ENCODE results near the gene VPS54.
"Not testable (repeated sequence)": the region's sequence is repeated elsewhere in the genome, so short reads cannot be mapped to it uniquely, and the experiment has no call there.

Gene VPS54

DNA sequence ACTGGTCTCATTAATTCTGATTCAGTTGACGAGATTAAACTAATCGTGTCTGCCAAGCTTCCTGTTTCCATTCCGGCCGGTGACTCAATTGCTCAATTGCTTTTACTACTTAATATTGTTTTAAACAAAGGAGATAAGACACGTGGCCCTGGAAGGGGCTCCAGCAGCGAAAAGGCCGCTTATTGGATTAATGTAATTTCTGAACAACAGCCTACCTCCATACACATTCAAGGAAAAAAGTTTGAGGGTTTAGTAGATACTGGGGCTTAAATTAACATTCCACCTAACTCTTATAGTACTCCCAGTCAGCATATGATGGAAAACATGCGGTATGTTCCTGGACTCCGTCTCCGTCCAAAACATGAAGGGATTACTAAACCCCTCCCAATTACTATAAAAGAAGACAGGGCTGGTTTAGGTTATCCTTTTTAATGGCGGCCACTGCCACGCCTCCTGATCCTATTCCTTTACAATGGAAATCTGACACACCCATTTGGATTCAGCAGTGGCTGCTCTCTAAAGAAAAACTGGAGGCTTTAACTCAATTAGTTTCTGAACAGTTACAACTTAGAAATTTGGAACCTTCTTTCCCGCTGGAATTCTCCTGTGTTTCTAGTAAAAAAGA is 27.1 kb downstream of the VPS54 start:
- Mint-ChIP-seq H3K9me3 (peaks cover 91% of the 10 kb centered on the region), H3K27ac (no peak overlapping the region), H3K27me3 (ENCODE audit: low read depth, poor library complexity) (peaks cover 4% of the 10 kb centered on the region)

DNA sequence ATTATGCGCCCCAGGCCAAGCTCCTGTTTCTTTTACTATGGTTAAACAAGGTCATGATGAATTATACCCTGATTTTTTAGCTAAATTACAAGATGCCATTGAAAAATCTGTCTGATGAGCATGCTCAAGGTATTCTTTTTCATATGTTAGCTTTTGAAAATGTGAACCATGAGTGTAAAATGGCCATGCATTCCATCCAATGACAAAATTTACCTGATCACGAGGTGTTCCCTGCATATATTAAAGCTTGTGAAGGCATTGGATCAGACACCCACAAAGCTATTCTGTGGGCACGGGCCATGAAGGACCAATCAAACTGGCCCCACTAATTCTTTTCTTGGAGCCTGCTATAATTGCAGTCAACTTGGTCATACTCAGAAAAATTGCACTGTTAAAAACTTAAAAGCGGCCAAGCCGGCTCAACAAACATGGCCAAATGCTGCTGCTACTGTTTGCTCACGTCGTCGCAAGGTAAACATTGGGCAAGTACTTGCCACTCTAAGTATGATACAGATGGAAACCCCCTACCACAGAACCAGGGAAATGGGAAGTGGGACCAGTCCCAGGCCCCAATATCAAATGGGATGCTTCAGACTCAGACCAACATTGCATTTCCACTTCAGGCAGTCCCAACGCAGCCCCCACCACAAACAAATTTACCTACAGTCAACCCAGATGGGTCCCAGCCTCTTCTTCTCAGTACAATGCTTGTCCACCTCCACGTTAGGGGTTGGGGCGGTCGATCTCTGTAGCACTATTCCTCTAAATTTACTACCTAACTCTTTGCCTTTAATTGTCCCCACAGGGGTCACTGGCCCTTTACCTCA is 27.8 kb downstream of the VPS54 start:
- not testable (repeated sequence) for H3K27ac Mint-ChIP-seq; H3K27me3 Mint-ChIP-seq (ENCODE audit: low read depth, poor library complexity); H3K4me3 Mint-ChIP-seq; H3K4me1 Mint-ChIP-seq; DNase-seq
- peaks cover 92% of the 10 kb centered on the region for H3K36me3 Mint-ChIP-seq (ENCODE audit: low read depth)
- H3K9me3 Mint-ChIP-seq: peaks cover 83% of the 10 kb centered on the region

More for the DNA sequence above, 27.1 kb downstream of the VPS54 start:
- Mint-ChIP-seq H3K4me3 (no peak overlapping the region), H3K36me3 (ENCODE audit: low read depth) (peaks cover 96% of the 10 kb centered on the region), H3K4me1 (no peaks in the 10 kb centered on the region)
- TF ChIP-seq, protein P1, sequence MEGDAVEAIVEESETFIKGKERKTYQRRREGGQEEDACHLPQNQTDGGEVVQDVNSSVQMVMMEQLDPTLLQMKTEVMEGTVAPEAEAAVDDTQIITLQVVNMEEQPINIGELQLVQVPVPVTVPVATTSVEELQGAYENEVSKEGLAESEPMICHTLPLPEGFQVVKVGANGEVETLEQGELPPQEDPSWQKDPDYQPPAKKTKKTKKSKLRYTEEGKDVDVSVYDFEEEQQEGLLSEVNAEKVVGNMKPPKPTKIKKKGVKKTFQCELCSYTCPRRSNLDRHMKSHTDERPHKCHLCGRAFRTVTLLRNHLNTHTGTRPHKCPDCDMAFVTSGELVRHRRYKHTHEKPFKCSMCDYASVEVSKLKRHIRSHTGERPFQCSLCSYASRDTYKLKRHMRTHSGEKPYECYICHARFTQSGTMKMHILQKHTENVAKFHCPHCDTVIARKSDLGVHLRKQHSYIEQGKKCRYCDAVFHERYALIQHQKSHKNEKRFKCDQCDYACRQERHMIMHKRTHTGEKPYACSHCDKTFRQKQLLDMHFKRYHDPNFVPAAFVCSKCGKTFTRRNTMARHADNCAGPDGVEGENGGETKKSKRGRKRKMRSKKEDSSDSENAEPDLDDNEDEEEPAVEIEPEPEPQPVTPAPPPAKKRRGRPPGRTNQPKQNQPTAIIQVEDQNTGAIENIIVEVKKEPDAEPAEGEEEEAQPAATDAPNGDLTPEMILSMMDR (IDR thresholded peaks at IDR 0.05): no peak
- DNase-seq: no peak

DNA sequence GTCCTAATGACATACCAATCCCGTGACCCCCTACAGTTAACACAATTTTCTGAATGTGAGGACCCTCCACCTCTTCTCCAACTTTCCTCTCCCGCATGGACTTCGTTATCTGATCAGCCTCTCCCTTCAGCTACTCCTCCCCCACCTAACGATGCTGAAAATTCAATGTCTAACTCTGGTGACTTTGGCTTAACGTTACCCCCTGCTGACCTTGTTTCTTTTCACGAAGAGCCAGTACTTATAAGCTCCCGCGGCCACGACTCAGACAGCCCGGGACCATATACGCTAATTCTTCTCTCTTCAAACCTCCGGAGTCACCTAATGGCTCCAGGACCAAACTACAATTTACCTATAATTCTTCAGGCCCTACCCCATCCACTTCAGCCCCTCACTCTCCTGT is 29.2 kb downstream of the VPS54 start:
- TF ChIP-seq, protein P1 (IDR thresholded peaks at IDR 0.05): no peak
- H3K4me1 Mint-ChIP-seq: no peaks in the 10 kb centered on the region
- H3K9me3 Mint-ChIP-seq: peaks cover 71% of the 10 kb centered on the region
- H3K36me3 Mint-ChIP-seq (ENCODE audit: low read depth): peaks cover 78% of the 10 kb centered on the region
- H3K27me3 Mint-ChIP-seq (ENCODE audit: low read depth, poor library complexity): peaks cover 4% of the 10 kb centered on the region
- no peak overlapping the region for H3K4me3 Mint-ChIP-seq
- no peak for DNase-seq
- no peak overlapping the region for H3K27ac Mint-ChIP-seq

DNA sequence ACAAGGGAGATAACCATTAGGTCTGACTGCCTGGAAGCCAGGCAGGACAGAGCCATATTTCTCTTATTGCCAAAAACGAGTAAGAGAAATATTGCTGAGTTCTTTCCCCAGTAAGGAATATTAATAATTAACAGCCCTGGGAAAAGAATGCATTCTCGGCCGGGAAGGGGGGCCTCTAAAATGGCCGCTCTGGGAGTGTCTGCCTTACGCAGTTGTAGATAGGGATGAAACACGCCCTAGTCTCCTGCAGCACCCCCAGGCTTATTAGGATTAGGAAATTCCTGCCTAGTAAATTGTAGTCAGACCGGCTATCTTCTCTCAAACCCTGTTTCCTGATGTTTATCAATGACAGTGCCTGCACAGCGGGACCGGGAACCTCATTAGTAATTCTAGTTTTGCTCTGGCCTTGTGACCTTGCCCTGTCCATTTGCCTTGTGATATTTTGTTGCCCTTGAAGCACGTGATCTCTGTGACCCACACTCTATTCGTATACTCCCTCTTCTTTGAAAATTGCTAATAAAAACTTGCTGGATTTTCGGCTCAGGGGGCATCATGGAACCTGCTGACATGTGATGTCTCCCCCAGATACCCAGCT is 30.3 kb downstream of the VPS54 start:
- not testable (repeated sequence) for H3K4me1 Mint-ChIP-seq; H3K4me3 Mint-ChIP-seq; H3K27me3 Mint-ChIP-seq (ENCODE audit: low read depth, poor library complexity); DNase-seq
- H3K27ac Mint-ChIP-seq: peak overlapping the region; percentile 46
- H3K9me3 Mint-ChIP-seq: peaks cover 61% of the 10 kb centered on the region
- peaks cover 75% of the 10 kb centered on the region for H3K36me3 Mint-ChIP-seq (ENCODE audit: low read depth)

DNA sequence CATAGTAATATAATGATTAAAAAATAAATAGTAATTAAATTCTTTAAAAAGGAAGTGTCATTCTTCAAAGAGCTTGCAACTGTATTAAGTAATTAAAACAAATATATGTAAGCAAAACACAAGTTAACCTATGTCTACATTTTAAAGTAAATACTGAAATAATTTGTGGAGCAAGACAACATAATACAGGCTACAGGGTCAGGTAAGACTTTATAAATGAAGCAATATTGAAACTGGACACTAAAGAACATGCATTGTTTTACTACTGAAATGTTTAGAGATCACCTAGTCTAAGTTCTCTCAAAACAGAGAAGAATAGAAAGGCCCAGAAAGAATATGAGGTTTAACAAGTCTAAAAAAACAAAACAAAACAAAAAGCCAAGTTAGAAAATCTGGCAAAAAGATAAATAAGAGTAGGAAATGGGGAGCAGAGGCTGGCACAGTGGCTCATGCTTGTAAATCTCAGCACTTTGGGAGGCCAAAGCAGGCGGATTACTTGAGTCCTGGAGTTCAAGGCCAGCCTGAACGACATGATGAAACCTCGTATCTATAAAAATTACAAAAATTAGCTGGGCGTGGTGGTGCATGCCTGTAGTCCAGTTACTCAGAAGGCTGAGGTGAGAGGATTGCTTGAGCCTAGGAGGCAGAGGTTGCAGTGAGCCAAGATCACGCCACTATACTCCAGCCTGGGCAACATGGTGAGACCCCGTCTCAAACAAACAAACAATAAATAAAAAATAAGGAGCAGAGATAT is 34.4 kb downstream of the VPS54 start:
- Mint-ChIP-seq H3K27me3 (ENCODE audit: low read depth, poor library complexity) (no peaks in the 10 kb centered on the region), H3K4me3 (no peak overlapping the region), H3K4me1 (no peaks in the 10 kb centered on the region), H3K27ac (no peak overlapping the region), H3K36me3 (ENCODE audit: low read depth) (peaks cover 70% of the 10 kb centered on the region), H3K9me3 (peaks cover 22% of the 10 kb centered on the region)
- no peak for DNase-seq
- TF ChIP-seq, protein P1 (IDR thresholded peaks at IDR 0.05): no peak

DNA sequence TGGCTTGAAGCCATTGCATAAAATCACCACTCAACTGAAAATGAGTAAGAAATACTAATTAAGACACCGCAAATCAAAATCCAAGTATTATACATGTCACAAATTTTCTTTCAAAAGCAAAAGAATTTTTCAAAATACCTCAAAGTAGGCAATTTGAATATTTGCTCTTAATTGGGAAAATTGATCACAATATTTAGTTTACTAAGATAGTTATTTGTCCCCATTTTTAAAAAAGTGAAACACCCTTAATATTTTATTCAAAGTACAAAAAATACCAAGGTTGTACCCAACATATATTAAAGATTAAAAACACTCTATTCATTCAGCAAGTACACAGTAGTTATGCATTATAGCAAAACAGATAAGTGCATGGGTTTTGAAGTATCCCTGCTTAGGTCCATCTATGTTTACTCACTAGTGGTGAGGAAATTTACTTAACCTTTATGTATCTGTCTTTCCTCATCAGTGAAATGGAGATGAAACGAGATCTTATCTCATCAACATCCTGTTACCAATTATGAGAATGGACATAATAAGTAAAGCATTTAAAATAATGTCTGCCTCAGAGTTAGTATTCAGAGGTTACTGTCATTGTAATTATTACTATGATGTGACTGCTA is 35.1 kb downstream of the VPS54 start:
- no peak overlapping the region for H3K4me3 Mint-ChIP-seq
- no peak overlapping the region for H3K27ac Mint-ChIP-seq
- no peaks in the 10 kb centered on the region for H3K4me1 Mint-ChIP-seq
- H3K27me3 Mint-ChIP-seq (ENCODE audit: low read depth, poor library complexity): no peaks in the 10 kb centered on the region
- TF ChIP-seq, protein P1 (IDR thresholded peaks at IDR 0.05): no peak
- DNase-seq: no peak
- H3K9me3 Mint-ChIP-seq: peaks cover 16% of the 10 kb centered on the region
- H3K36me3 Mint-ChIP-seq (ENCODE audit: low read depth): peaks cover 71% of the 10 kb centered on the region

Data from nephron progenitor cell (in vitro differentiated cells).